Peyer's patch (tissue), 4 donors: Measurements from ENCODE around the gene SSTR5.

Experiments
- POLR2A ChIP-seq, 2 donors: fragments of 450-650 bp; IDR thresholded peaks; one replicate each; pipeline ENCODE4 v1.5.1; 2017; ENCODE audit warnings: antibody characterized with exemption in 2 of 2, mild to moderate bottlenecking in 2 of 2, moderate library complexity in 2 of 2
- TF ChIP-seq, protein P1 (sequence below), 6 experiments: fragments of 450-650 bp in 4 of 6; fragments of 200-600 bp in 2 of 6; sonication (generic) in 1 of 6; IDR thresholded peaks; one replicate each; pipeline ENCODE4 v1.5.1; 2017 to 2019; ENCODE audit warnings: antibody characterized with exemption in 6 of 6, mild to moderate bottlenecking in 3 of 6, moderate library complexity in 1 of 6

GRCh38 chr16:1078579-1079021, 6.1 kb downstream of the SSTR5 start:
- TF ChIP-seq, protein P1, sequence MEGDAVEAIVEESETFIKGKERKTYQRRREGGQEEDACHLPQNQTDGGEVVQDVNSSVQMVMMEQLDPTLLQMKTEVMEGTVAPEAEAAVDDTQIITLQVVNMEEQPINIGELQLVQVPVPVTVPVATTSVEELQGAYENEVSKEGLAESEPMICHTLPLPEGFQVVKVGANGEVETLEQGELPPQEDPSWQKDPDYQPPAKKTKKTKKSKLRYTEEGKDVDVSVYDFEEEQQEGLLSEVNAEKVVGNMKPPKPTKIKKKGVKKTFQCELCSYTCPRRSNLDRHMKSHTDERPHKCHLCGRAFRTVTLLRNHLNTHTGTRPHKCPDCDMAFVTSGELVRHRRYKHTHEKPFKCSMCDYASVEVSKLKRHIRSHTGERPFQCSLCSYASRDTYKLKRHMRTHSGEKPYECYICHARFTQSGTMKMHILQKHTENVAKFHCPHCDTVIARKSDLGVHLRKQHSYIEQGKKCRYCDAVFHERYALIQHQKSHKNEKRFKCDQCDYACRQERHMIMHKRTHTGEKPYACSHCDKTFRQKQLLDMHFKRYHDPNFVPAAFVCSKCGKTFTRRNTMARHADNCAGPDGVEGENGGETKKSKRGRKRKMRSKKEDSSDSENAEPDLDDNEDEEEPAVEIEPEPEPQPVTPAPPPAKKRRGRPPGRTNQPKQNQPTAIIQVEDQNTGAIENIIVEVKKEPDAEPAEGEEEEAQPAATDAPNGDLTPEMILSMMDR (IDR thresholded peaks at IDR 0.05), result no peak
- no peak for TF ChIP-seq POLR2A (IDR thresholded peaks at IDR 0.05)
